HG03571 (cell line): Measurements from ENCODE around the gene NUP107.
"Not testable (repeated sequence)": the region's sequence is repeated elsewhere in the genome, so short reads cannot be mapped to it uniquely, and the experiment has no call there.

Experiments
- ATAC-seq: cut with Tn5 transposase; IDR thresholded peaks from one replicate; pipeline ENCODE4 v1.9.1; 2021; ENCODE audit not compliant: unreplicated experiment

NUP107 gene

GRCh38 chr12:68686595-68687521, at the start of gene NUP107:
Gene NUP107, plus strand, starts transcription at chr12:68686978. Its CDS starts 88 bp downstream, at chr12:68687066.
- peak; percentile 88 for ATAC-seq

- ATAC-seq, result not testable (repeated sequence)
These were observed 49.3 kb upstream of the NUP107 start for GRCh38 chr12:68637439-68637838.

- no peak for ATAC-seq
These were observed 48.6 kb upstream of the NUP107 start for GRCh38 chr12:68638171-68638570.

GRCh38 chr12:68638721-68639395, 47.9 kb upstream of the NUP107 start:
- ATAC-seq, result no peak

GRCh38 chr12:68639396-68639767, 47.4 kb upstream of the NUP107 start:
- ATAC-seq, result no peak

GRCh38 chr12:68641138-68641537, 45.6 kb upstream of the NUP107 start:
- ATAC-seq, result peak; percentile 87

GRCh38 chr12:68646484-68646883, 40.3 kb upstream of the NUP107 start:
- no peak for ATAC-seq

GRCh38 chr12:68647507-68647906, 39.3 kb upstream of the NUP107 start:
- no peak for ATAC-seq

GRCh38 chr12:68648179-68648578, 38.6 kb upstream of the NUP107 start:
- no peak for ATAC-seq

GRCh38 chr12:68665016-68665569, 21.7 kb upstream of the NUP107 start:
- ATAC-seq, result no peak

- no peak for ATAC-seq
These were observed 19.5 kb upstream of the NUP107 start for GRCh38 chr12:68667291-68667690.

- ATAC-seq, result no peak
These were observed 18.9 kb upstream of the NUP107 start for GRCh38 chr12:68667896-68668295.

GRCh38 chr12:68671179-68671578, 15.6 kb upstream of the NUP107 start:
- no peak for ATAC-seq

- ATAC-seq, result no peak
These were observed 13.0 kb upstream of the NUP107 start for GRCh38 chr12:68673788-68674187.

GRCh38 chr12:68674376-68674775, 12.4 kb upstream of the NUP107 start:
- ATAC-seq, result no peak

- ATAC-seq, result no peak
These were observed 11.5 kb upstream of the NUP107 start for GRCh38 chr12:68675101-68675842.

- ATAC-seq, result not testable (repeated sequence)
These were observed 9.9 kb upstream of the NUP107 start for GRCh38 chr12:68676854-68677253.

- peak; percentile 3 for ATAC-seq
These were observed 550 bp upstream of the NUP107 start for GRCh38 chr12:68686262-68686594.

- no peak for ATAC-seq
These were observed 8.7 kb downstream of the NUP107 start for GRCh38 chr12:68695454-68695853.

- ATAC-seq, result no peak
These were observed 12.7 kb downstream of the NUP107 start for GRCh38 chr12:68699486-68699885.

- ATAC-seq, result no peak
These were observed 41.0 kb downstream of the NUP107 start for GRCh38 chr12:68727776-68728175.
